Natural killer cell (primary cell): Measurements from ENCODE around the gene SRMS. TPM values are rescaled to one million over a fixed set of nuclear protein-coding genes. Genes with fewer than 3 reads are reported as not detected.

Source experiments
- ATAC-seq, 3 donors: fragments of 150-1000 bp in 2 of 3; fragments of 200-7000 bp in 1 of 3; cut with Tn5 transposase; 1 replicate in 1 of 3; 2 replicates in 2 of 3; pipeline ENCODE4 v1.10.0; 2021; ENCODE audit warnings: mild to moderate bottlenecking in 2 of 3, moderate library complexity in 2 of 3
- DNase-seq, 2 donors: peaks; one replicate each; pipeline versions ENCODE4 v3.0.0 to v3.0.0-alpha.2; 2013 to 2021; ENCODE audit warnings: mixed read lengths in 1 of 2
- H3K27ac ChIP-seq: one replicate; pipeline ENCODE4 v1.5.1; 2013; ENCODE audit warnings: mild to moderate bottlenecking, low read length
- H3K27me3 ChIP-seq: one replicate; pipeline ENCODE4 v1.6.1; 2013; ENCODE audit warnings: low read length; ENCODE audit not compliant: control insufficient read depth, insufficient read depth
- H3K36me3 ChIP-seq: one replicate; pipeline ENCODE4 v1.6.1; 2013; ENCODE audit warnings: low read length; ENCODE audit not compliant: control insufficient read depth, insufficient read depth
- H3K4me1 ChIP-seq: one replicate; pipeline ENCODE4 v1.6.1; 2013; ENCODE audit warnings: low read length; ENCODE audit not compliant: control insufficient read depth, insufficient read depth
- H3K4me3 ChIP-seq: one replicate; pipeline ENCODE4 v1.5.1; 2013; ENCODE audit warnings: low read length
- H3K9me3 ChIP-seq: one replicate; pipeline ENCODE4 v1.6.1; 2013; ENCODE audit warnings: low read length; ENCODE audit not compliant: control insufficient read depth, insufficient read depth
- H3K27ac Mint-ChIP-seq, 2 donors: one replicate each; pipeline ENCODE4 v1.8.0; 2022; ENCODE audit warnings: mild to moderate bottlenecking in 2 of 2, mixed read lengths in 2 of 2, moderate library complexity in 1 of 2
- H3K27me3 Mint-ChIP-seq, 2 donors: one replicate each; pipeline ENCODE4 v1.8.0; 2022; ENCODE audit warnings: low read depth in 2 of 2, mixed read lengths in 2 of 2
- H3K36me3 Mint-ChIP-seq: one replicate; pipeline ENCODE4 v1.8.0; 2022; ENCODE audit warnings: mixed read lengths
- H3K4me1 Mint-ChIP-seq, 2 donors: one replicate each; pipeline ENCODE4 v1.8.0; 2022; ENCODE audit warnings: mixed read lengths in 2 of 2
- H3K4me3 Mint-ChIP-seq: one replicate; pipeline ENCODE4 v1.8.0; 2022; ENCODE audit warnings: mild to moderate bottlenecking, moderate library complexity, mixed read lengths
- H3K9me3 Mint-ChIP-seq, 2 donors: one replicate each; pipeline ENCODE4 v1.8.0; 2022; ENCODE audit warnings: mixed read lengths in 2 of 2
- CTCF ChIP-seq: fragments of 200-600 bp; IDR thresholded peaks from one replicate; pipeline ENCODE4 v1.8.0; 2022; ENCODE audit warnings: antibody characterized with exemption
- WGBS: methylation state at CpG from one replicate; pipeline ENCODE4 v1.1.7; 2013; ENCODE audit warnings: missing lambda C conversion rate; ENCODE audit not compliant: insufficient coverage; 5-methylcytosine and 5-hydroxymethylcytosine counted together
- intact Hi-C: fragments of 100-400 bp; cut with micrococcal nuclease; formaldehyde crosslinking; loops from one replicate; pipeline ENCODE4 v1.14.2; 2022
- total RNA-seq, 4 donors: library from RNA; stranded (reverse); fragments of 120-200 nt in 1 of 4; gene quantifications; one replicate each; pipeline versions ENCODE4 v1.2.3 to v1.2.4, GENCODE V29; 2013 to 2022

The SRMS gene
- total RNA-seq, 3 donors from 2014 or later (not counting 1 experiment from before 2014, with no cell fraction given), result 0.16 to 0.23 TPM; not detected in 1

- H3K9me3 ChIP-seq, result no peaks in the 10 kb centered on the region
- peaks cover 2% of the 10 kb centered on the region for H3K27me3 ChIP-seq
- peak within 1 kb of the TSS; percentile 70 for H3K27ac ChIP-seq
- H3K36me3 ChIP-seq, result no peaks in the 10 kb centered on the region
- Mint-ChIP-seq H3K9me3 (no peaks in the 10 kb centered on the region), H3K4me3 (peak within 1 kb of the TSS; percentile 47), H3K27ac (peak within 1 kb of the TSS; percentile 31 to 83), H3K36me3 (no peaks in the 10 kb centered on the region), H3K27me3 (peaks cover 0 to 3% of the 10 kb centered on the region in 2 donors), H3K4me1 (peaks cover 0 to 21% of the 10 kb centered on the region in 2 donors)
- intact Hi-C loops, result loop anchor here (5.0 kb wide), 1 partner anchor 83 kb away; no protein-coding TSS in a partner anchor
- peak; percentile 15 to 21 (median 15) for ATAC-seq
- DNase-seq, result peak in 1 of 2 donors; percentile 41
- TF ChIP-seq CTCF, result no peak
- H3K4me1 ChIP-seq, result peaks cover 26% of the 10 kb centered on the region
- peak within 1 kb of the TSS; percentile 37 for H3K4me3 ChIP-seq
- 2% methylated on average over 34 of the region's 34 CpGs for WGBS
These were observed 6.4 kb upstream of the SRMS start, which contains the start of gene FNDC11 for GRCh38 chr20:63553933-63554290. Gene FNDC11, plus strand, starts transcription at chr20:63554159. Its CDS starts 1,505 bp downstream, at chr20:63555664.

DNA sequence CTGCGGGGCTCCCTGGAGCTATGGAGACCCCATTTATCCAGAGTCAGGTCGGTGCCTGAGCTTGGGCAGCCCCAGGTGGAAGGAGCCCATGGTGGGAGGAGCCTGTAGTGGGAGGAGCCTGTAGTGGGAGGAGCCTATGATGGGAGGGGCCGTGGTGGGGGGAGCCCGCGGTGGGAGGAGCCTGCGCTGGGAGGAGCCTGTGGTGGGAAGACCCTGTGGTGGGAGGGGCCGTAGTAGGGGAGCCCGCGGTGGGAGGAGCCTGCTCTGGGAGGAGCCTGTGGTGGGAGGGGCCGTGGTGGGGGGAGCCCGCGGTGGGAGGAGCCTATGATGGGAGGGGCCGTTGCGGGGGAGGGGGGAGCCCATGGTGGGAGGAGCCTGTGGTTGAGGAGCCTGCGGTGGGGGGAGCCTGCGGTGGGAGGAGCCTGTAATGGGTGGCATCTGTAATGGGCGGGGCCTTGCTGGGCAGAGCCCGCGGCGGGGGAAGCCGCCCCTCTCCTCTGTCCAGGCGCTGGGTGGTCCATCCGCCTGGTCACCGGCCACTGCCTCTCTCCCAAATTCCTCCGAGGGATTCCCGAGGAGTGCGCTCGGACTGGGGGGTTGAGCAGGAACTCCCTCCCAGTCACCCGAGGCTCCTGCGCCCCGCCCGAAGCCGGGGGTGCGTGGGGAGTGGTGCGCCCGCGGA is 5.8 kb upstream of the SRMS start:
- peak overlapping the region; percentile 37 for H3K4me3 ChIP-seq
- Mint-ChIP-seq H3K36me3 (no peaks in the 10 kb centered on the region), H3K27ac (peak overlapping the region; percentile 31 to 83), H3K4me3 (peak overlapping the region; percentile 47), H3K4me1 (peaks cover 0 to 21% of the 10 kb centered on the region in 2 donors), H3K27me3 (peaks cover 0 to 3% of the 10 kb centered on the region in 2 donors), H3K9me3 (no peaks in the 10 kb centered on the region)
- WGBS, result 2% methylated on average over 37 of the region's 37 CpGs
- no peaks in the 10 kb centered on the region for H3K36me3 ChIP-seq
- peak; percentile 84 to 95 (median 87) for ATAC-seq
- peak overlapping the region; percentile 70 for H3K27ac ChIP-seq
- no peak for TF ChIP-seq CTCF
- intact Hi-C loops, result loop anchor here (5.0 kb wide), 1 partner anchor 84 kb away; no protein-coding TSS in a partner anchor
- peaks cover 30% of the 10 kb centered on the region for H3K4me1 ChIP-seq
- H3K27me3 ChIP-seq, result peaks cover 2% of the 10 kb centered on the region
- peak; percentile 81 to 95 for DNase-seq
- no peaks in the 10 kb centered on the region for H3K9me3 ChIP-seq

DNA sequence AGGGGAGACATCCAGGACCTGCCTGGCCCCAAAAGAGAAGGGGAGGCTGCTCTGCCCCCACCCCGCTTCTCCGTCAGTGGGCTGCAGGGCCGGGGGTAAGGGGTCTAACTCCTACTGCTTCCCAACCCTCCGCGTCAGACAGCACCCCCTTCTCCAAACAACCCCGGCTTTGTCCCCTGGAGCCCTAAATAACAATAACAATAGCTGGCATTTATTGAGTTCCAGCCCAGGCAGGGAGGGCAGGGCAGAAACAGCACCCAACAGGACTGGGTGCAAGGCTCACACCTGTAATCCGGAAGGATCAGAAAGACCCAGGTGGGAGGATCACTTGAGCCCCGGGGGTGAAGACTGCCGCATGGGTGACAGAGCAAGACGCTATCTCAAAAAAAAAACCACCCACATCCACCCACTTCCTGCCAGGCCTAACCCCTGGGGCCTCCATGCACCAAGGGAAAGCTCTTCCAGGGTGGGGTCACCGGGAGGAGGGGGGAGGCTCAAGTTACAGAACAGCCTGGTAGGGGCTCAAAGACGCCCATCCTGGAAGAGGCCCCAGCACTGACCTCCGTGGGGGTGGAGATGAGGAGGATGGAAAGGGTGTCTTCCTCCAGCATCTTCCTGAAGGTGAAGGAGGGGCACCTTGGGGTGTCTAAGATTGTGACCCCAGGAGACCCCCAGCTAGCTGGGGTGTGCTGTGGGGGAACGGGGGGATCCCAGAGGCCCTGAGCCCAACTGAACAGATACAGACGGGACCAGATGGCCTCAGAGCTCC is 5.1 kb upstream of the SRMS start:
- Mint-ChIP-seq H3K27me3 (peaks cover 0 to 3% of the 10 kb centered on the region in 2 donors), H3K36me3 (no peaks in the 10 kb centered on the region), H3K27ac (peak overlapping the region; percentile 31 to 83), H3K4me3 (peak overlapping the region; percentile 56), H3K4me1 (peaks cover 0 to 21% of the 10 kb centered on the region in 2 donors), H3K9me3 (no peaks in the 10 kb centered on the region)
- DNase-seq (peak; percentile 40 to 83), ATAC-seq (peak; percentile 13 to 49 (median 26))
- no peaks in the 10 kb centered on the region for H3K36me3 ChIP-seq
- no peak for TF ChIP-seq CTCF
- H3K27me3 ChIP-seq, result peaks cover 2% of the 10 kb centered on the region
- peak overlapping the region; percentile 70 for H3K27ac ChIP-seq
- intact Hi-C loops, result loop anchor here (5.0 kb wide), 1 partner anchor 85 kb away; no protein-coding TSS in a partner anchor
- no peaks in the 10 kb centered on the region for H3K9me3 ChIP-seq
- H3K4me3 ChIP-seq, result peak overlapping the region; percentile 22
- 21% methylated on average over 14 of the region's 15 CpGs for WGBS
- peaks cover 30% of the 10 kb centered on the region for H3K4me1 ChIP-seq
